IMR-90 (cell line): Measurements from ENCODE around the gene FGFRL1. TPM values are rescaled to one million over a fixed set of nuclear protein-coding genes. Genes with fewer than 3 reads are reported as not detected.

Experiments used
- ATAC-seq: fragments of 200-7000 bp; cut with Tn5 transposase; 2 replicates; pipeline ENCODE4 v1.9.1; 2020; ENCODE audit warnings: low read depth, mild to moderate bottlenecking, moderate library complexity
- BruUV-seq: library from RNA; stranded (reverse); fragments of 400-500 nt; replicated peaks from 2 replicates; lab custom pipeline; 2021; lab: Mats Ljungman, UMichigan
- CTCF ChIA-PET: fragments of 300-600 bp; formaldehyde crosslinking; extraction: SDS; loops from one replicate; lab custom pipeline; 2021; ENCODE audit warnings: antibody characterized with exemption; lab: Yijun Ruan, JAX
- POLR2A ChIA-PET: fragments of 300-600 bp; sonication (Branson Sonifier 250); formaldehyde crosslinking; loops from one replicate; lab custom pipeline; 2022; ENCODE audit warnings: antibody characterized with exemption; ENCODE audit not compliant: unreplicated experiment; lab: Charles Lee
- DNase-seq: peaks from one replicate; pipeline ENCODE4 v3.0.0; 2013
- H2AFZ ChIP-seq: replicated peaks from 2 replicates; pipeline ENCODE3; 2013; ENCODE audit warnings: low read length, mild to moderate bottlenecking; ENCODE audit not compliant: poor library complexity
- H2AK5ac ChIP-seq: 2 replicates; pipeline ENCODE4 v1.6.1; 2013; ENCODE audit warnings: low read depth, low read length, inconsistent platforms
- H2AK9ac ChIP-seq: replicated peaks from 2 replicates; pipeline ENCODE3; 2013; ENCODE audit warnings: mild to moderate bottlenecking, low read depth, low read length, moderate library complexity; ENCODE audit not compliant: poor library complexity
- H2BK120ac ChIP-seq: 2 replicates; pipeline ENCODE4 v1.6.1; 2013; ENCODE audit warnings: low read depth, low read length, inconsistent platforms
- H2BK15ac ChIP-seq: 3 replicates; pipeline ENCODE4 v1.6.1; 2013; ENCODE audit warnings: low read depth, low read length, inconsistent platforms
- H2BK20ac ChIP-seq: 2 replicates; pipeline ENCODE4 v1.6.1; 2013; ENCODE audit warnings: low read depth, mild to moderate bottlenecking, inconsistent platforms, low read length, moderate library complexity
- H2BK5ac ChIP-seq: 2 replicates; pipeline ENCODE4 v1.6.1; 2013; ENCODE audit warnings: mild to moderate bottlenecking, low read depth, low read length, inconsistent platforms; ENCODE audit not compliant: poor library complexity, severe bottlenecking
- H3K14ac ChIP-seq: replicated peaks from 2 replicates; pipeline ENCODE4 v1.6.1; 2013; ENCODE audit warnings: low read depth, low read length, inconsistent platforms
- H3K18ac ChIP-seq: 2 replicates; pipeline ENCODE4 v1.6.1; 2013; ENCODE audit warnings: low read depth, low read length, control low read depth
- H3K23ac ChIP-seq: 2 replicates; pipeline ENCODE4 v1.6.1; 2013; ENCODE audit warnings: low read depth, low read length, inconsistent platforms
- H3K27ac ChIP-seq: 2 replicates; pipeline ENCODE4 v1.5.1; 2013; ENCODE audit warnings: mild to moderate bottlenecking, control low read depth, low read length; ENCODE audit not compliant: insufficient read depth
- H3K27me3 ChIP-seq: 2 replicates; pipeline ENCODE4 v1.6.1; 2013; ENCODE audit warnings: low read length; ENCODE audit not compliant: control insufficient read depth, insufficient read depth
- H3K36me3 ChIP-seq: 2 replicates; pipeline ENCODE4 v1.6.1; 2013; ENCODE audit warnings: low read length, mixed read lengths; ENCODE audit not compliant: control insufficient read depth, insufficient read depth
- H3K4ac ChIP-seq: 2 replicates; pipeline ENCODE4 v1.6.1; 2013; ENCODE audit warnings: low read depth, low read length, inconsistent platforms
- H3K4me1 ChIP-seq: 2 replicates; pipeline ENCODE4 v1.6.1; 2013; ENCODE audit warnings: low read length, mixed read lengths; ENCODE audit not compliant: control insufficient read depth, insufficient read depth
- H3K4me2 ChIP-seq: 2 replicates; pipeline ENCODE4 v1.6.1; 2013; ENCODE audit warnings: low read depth, mild to moderate bottlenecking, control low read depth, low read length, moderate library complexity
- H3K4me3 ChIP-seq: 2 replicates; pipeline ENCODE4 v1.5.1; 2013; ENCODE audit warnings: low read depth, mild to moderate bottlenecking, control low read depth, low read length, moderate library complexity; ENCODE audit not compliant: insufficient read depth
- H3K56ac ChIP-seq: 2 replicates; pipeline ENCODE4 v1.6.1; 2013; ENCODE audit warnings: low read length, inconsistent platforms; ENCODE audit not compliant: insufficient read depth; ENCODE audit errors: extremely low read depth
- H3K79me1 ChIP-seq, 2 experiments: 2 replicates each; pipeline ENCODE4 v1.6.1; 2013; ENCODE audit warnings: low read length in 2 of 2, inconsistent platforms in 1 of 2, low read depth in 1 of 2
- H3K9ac ChIP-seq: 2 replicates; pipeline ENCODE4 v1.6.1; 2013; ENCODE audit warnings: low read depth, low read length, control low read depth
- H3K9me1 ChIP-seq: 2 replicates; pipeline ENCODE4 v1.6.1; 2013; ENCODE audit warnings: low read length, inconsistent platforms; ENCODE audit not compliant: insufficient read depth
- H3K9me3 ChIP-seq: 2 replicates; pipeline ENCODE4 v1.6.1; 2013; ENCODE audit warnings: low read length; ENCODE audit not compliant: control insufficient read depth, insufficient read depth
- H4K20me1 ChIP-seq: 2 replicates; pipeline ENCODE4 v1.6.1; 2013; ENCODE audit warnings: low read length, inconsistent platforms; ENCODE audit not compliant: insufficient read depth
- H4K5ac ChIP-seq: 2 replicates; pipeline ENCODE4 v1.6.1; 2013; ENCODE audit warnings: mild to moderate bottlenecking, low read depth, low read length, control low read depth
- H4K8ac ChIP-seq, 2 experiments: 2 replicates each; pipeline ENCODE4 v1.6.1; 2013; ENCODE audit warnings: low read depth in 2 of 2, low read length in 2 of 2, control low read depth in 1 of 2, inconsistent platforms in 1 of 2
- H4K91ac ChIP-seq: 2 replicates; pipeline ENCODE4 v1.6.1; 2013; ENCODE audit warnings: low read depth, low read length, inconsistent platforms; ENCODE audit not compliant: insufficient read depth
- BHLHE40 ChIP-seq: fragments of 150-350 bp; IDR thresholded peaks from 2 replicates; pipeline ENCODE4 v1.6.1; 2016; ENCODE audit warnings: mild to moderate bottlenecking, low read depth, low read length
- CEBPB ChIP-seq: IDR thresholded peaks from 2 replicates; pipeline ENCODE4 v1.6.1; 2012; ENCODE audit warnings: low read depth, low read length, improper control_type of control experiment
- CHD1 ChIP-seq: IDR thresholded peaks from 2 replicates; pipeline ENCODE4 v1.6.1; 2012; ENCODE audit warnings: low read depth, low read length, improper control_type of control experiment
- CTCF ChIP-seq: conservative IDR thresholded peaks from 2 replicates; pipeline ENCODE4 v1.5.1; 2012; ENCODE audit warnings: mild to moderate bottlenecking, low read depth, low read length, improper control_type of control experiment
- MAFK ChIP-seq: IDR thresholded peaks from 2 replicates; pipeline ENCODE4 v1.6.1; 2012; ENCODE audit warnings: low read depth, low read length, improper control_type of control experiment
- POLR2A ChIP-seq: IDR thresholded peaks from 2 replicates; pipeline ENCODE4 v1.6.1; 2012; ENCODE audit warnings: mild to moderate bottlenecking, low read depth, low read length
- RFX5 ChIP-seq: IDR thresholded peaks from 2 replicates; pipeline ENCODE4 v1.8.0; 2012; ENCODE audit warnings: low read depth, mild to moderate bottlenecking, low read length, moderate library complexity
- USF2 ChIP-seq: fragments of 150-350 bp; IDR thresholded peaks from 2 replicates; pipeline ENCODE4 v1.6.1; 2017; ENCODE audit warnings: mild to moderate bottlenecking, antibody characterized with exemption, low read length, low read depth
- WGBS, 2 experiments: methylation state at CpG; one replicate each; pipeline versions ENCODE4 v1.1.5 to v1.1.7; 2013; ENCODE audit warnings: missing lambda C conversion rate in 2 of 2; ENCODE audit not compliant: insufficient read length in 1 of 2; ENCODE audit errors: extremely low coverage in 2 of 2; 5-methylcytosine and 5-hydroxymethylcytosine counted together
- dilution Hi-C: fragments of 300-500 bp; cut with HindIII; formaldehyde crosslinking; loops from one replicate; pipeline ENCODE4 v1.14.3; 2018; ENCODE audit warnings: low sequenced_read_pairs; ENCODE audit not compliant: unreplicated experiment
- in situ Hi-C: fragments of 300-500 bp; cut with MboI; formaldehyde crosslinking; loops from 3 replicates; pipeline ENCODE4 v1.14.3; 2019; ENCODE audit warnings: low sequenced_read_pairs, inconsistent platforms, mixed read lengths
- intact Hi-C: fragments of 100-400 bp; cut with micrococcal nuclease; formaldehyde crosslinking; loops from 2 replicates; pipeline ENCODE4 v1.10.0; 2022
- polyA plus RNA-seq, 3 experiments: library from polyadenylated mRNA; depleted of rRNA; stranded (reverse); fragments of >200 nt; gene quantifications; 2 replicates each; pipeline ENCODE4 v1.2.3, GENCODE V29; 2012; ENCODE audit warnings: low replicate concordance in 1 of 3
- total RNA-seq: library from RNA; depleted of rRNA; stranded (reverse); fragments of >200 nt; gene quantifications from 2 replicates; pipeline ENCODE4 v1.2.3, GENCODE V29; 2012

The FGFRL1 gene
- total and polyA plus RNA-seq, 2 of the 4 experiments (the other 2 are of a cell fraction): 49.3 to 78.8 TPM

- H3K9ac ChIP-seq: no peak overlapping the region
- no peak overlapping the region for H4K8ac ChIP-seq
- no peak overlapping the region for H3K18ac ChIP-seq
- H2AFZ ChIP-seq: no peak overlapping the region
- DNase-seq: no peak
- peaks cover 2% of the 10 kb centered on the region; the same call in 1 of the 2 replicates for H3K4me1 ChIP-seq
- no peak overlapping the region for H3K4ac ChIP-seq
- H2BK15ac ChIP-seq: no peak overlapping the region
- BruUV-seq: no TSS peak
- dilution Hi-C loops: no loop called here
- H2BK120ac ChIP-seq: no peak overlapping the region
- H3K23ac ChIP-seq: no peak overlapping the region
- H2BK5ac ChIP-seq: no peak overlapping the region
- no peak overlapping the region for H2AK5ac ChIP-seq
- intact Hi-C loops: no loop called here
- H3K36me3 ChIP-seq: peaks cover 6% of the 10 kb centered on the region; the same call in 1 of the 2 replicates
- H4K20me1 ChIP-seq: peaks cover 28% of the 10 kb centered on the region
- no peak overlapping the region for H3K27ac ChIP-seq
- 100% methylated on average over 2 of the region's 15 CpGs; no CpG with 5 or more reads in 1 of the 2 experiments for WGBS, 2 experiments
- H3K56ac ChIP-seq: no peak overlapping the region
- POLR2A ChIA-PET: no interaction called here
- peaks cover 0 to 9% of the 10 kb centered on the region in 2 experiments; a peak in 2 of 4 replicates for H3K79me1 ChIP-seq
- no peak overlapping the region for H3K4me2 ChIP-seq
- in situ Hi-C loops: no loop called here
- no peak for ATAC-seq
- H2BK20ac ChIP-seq: no peak overlapping the region
- no peak overlapping the region for H2AK9ac ChIP-seq
- H3K14ac ChIP-seq: no peak overlapping the region
- no peaks in the 10 kb centered on the region for H3K27me3 ChIP-seq
- no peak for TF ChIP-seq CHD1
- TF ChIP-seq RFX5: no peak
- TF ChIP-seq MAFK: no peak
- TF ChIP-seq POLR2A: no peak
- no peak for TF ChIP-seq CEBPB
- TF ChIP-seq BHLHE40: no peak
- no peak for TF ChIP-seq CTCF
- TF ChIP-seq USF2: no peak
- H4K91ac ChIP-seq: no peak overlapping the region
- H3K4me3 ChIP-seq: no peak overlapping the region
- H3K9me1 ChIP-seq: peaks cover 4% of the 10 kb centered on the region; the same call in 1 of the 2 replicates
- no peak overlapping the region for H4K5ac ChIP-seq
- CTCF ChIA-PET: no interaction called here
- no peaks in the 10 kb centered on the region for H3K9me3 ChIP-seq
Measured at GRCh38 chr4:1017706-1018105, 6.3 kb downstream of the FGFRL1 start.
